Colonic mucosa (tissue), 4 donors: ENCODE data around the gene DENND1A. TPM values are rescaled to one million over a fixed set of nuclear protein-coding genes. Genes with fewer than 3 reads are reported as not detected.

Experiments
- DNase-seq: peaks from one replicate; pipeline ENCODE4 v3.0.0-alpha.2; 2020
- H3K27ac ChIP-seq: fragments of 200-600 bp; one replicate; pipeline ENCODE4 v1.8.0; 2021
- H3K27me3 ChIP-seq: fragments of 200-600 bp; one replicate; pipeline ENCODE4 v1.8.0; 2021
- H3K36me3 ChIP-seq: fragments of 200-600 bp; one replicate; pipeline ENCODE4 v1.8.0; 2021
- H3K4me1 ChIP-seq: fragments of 200-600 bp; one replicate; pipeline ENCODE4 v1.8.0; 2021; ENCODE audit warnings: mild to moderate bottlenecking
- H3K4me3 ChIP-seq: fragments of 200-600 bp; one replicate; pipeline ENCODE4 v1.8.0; 2021
- H3K9ac ChIP-seq, 2 donors: one replicate each; pipeline ENCODE4 v1.7.0; 2013; ENCODE audit warnings: control low read depth in 2 of 2, low read depth in 2 of 2, low read length in 2 of 2
- H3K9me3 ChIP-seq: fragments of 200-600 bp; one replicate; pipeline ENCODE4 v1.8.0; 2021
- CTCF ChIP-seq: fragments of 200-600 bp; IDR thresholded peaks from one replicate; pipeline ENCODE4 v1.8.0; 2022; ENCODE audit warnings: antibody characterized with exemption, mild to moderate bottlenecking
- intact Hi-C: fragments of 100-400 bp; cut with DNase I; formaldehyde crosslinking; loops from one replicate; pipeline ENCODE4 v1.14.1; 2022
- total RNA-seq, 2 donors: library from RNA; stranded (reverse); fragmentation: NEBNext Ultra II Directional in 1 of 2; extraction: Animal tissue kit (Norgen Biotek cat#: 25700) in 1 of 2; gene quantifications; one replicate each; pipeline ENCODE4 v1.2.1, GENCODE V29; 2021
- donor health status: healthy.
- donor health status: DM: no; HTN: no; CAD: no.
- donor health status: DM: no; HTN: no; CAD: no.

Gene DENND1A
- total RNA-seq, 2 donors from 2014 or later: 34.3 to 39.9 TPM

GRCh38 chr9:123743737-123744136 lies 186.2 kb downstream of the DENND1A start:
- intact Hi-C loops: no loop called here

GRCh38 chr9:123742009-123742767 lies 187.7 kb downstream of the DENND1A start:
- DNase-seq: no peak
- no peaks in the 10 kb centered on the region for H3K36me3 ChIP-seq
- no peak overlapping the region for H3K27ac ChIP-seq
- H3K9me3 ChIP-seq: no peaks in the 10 kb centered on the region
- H3K4me3 ChIP-seq: no peak overlapping the region
- no peaks in the 10 kb centered on the region for H3K4me1 ChIP-seq
- no peaks in the 10 kb centered on the region for H3K27me3 ChIP-seq
- H3K9ac ChIP-seq: no peak overlapping the region
- no peak for TF ChIP-seq CTCF
- intact Hi-C loops: no loop called here

More at GRCh38 chr9:123743737-123744136, 186.2 kb downstream of the DENND1A start:
- Histone ChIP-seq H3K27me3 (no peaks in the 10 kb centered on the region), H3K27ac (no peak overlapping the region), H3K9ac (no peak overlapping the region), H3K9me3 (no peaks in the 10 kb centered on the region), H3K4me1 (no peaks in the 10 kb centered on the region), H3K36me3 (no peaks in the 10 kb centered on the region), H3K4me3 (no peak overlapping the region)
- TF ChIP-seq CTCF: no peak
- no peak for DNase-seq

GRCh38 chr9:123741214-123741613 lies 188.7 kb downstream of the DENND1A start:
- Histone ChIP-seq H3K36me3 (no peaks in the 10 kb centered on the region), H3K27ac (no peak overlapping the region), H3K9me3 (no peaks in the 10 kb centered on the region), H3K4me3 (no peak overlapping the region), H3K27me3 (no peaks in the 10 kb centered on the region), H3K4me1 (no peaks in the 10 kb centered on the region), H3K9ac (no peak overlapping the region)
- intact Hi-C loops: no loop called here
- TF ChIP-seq CTCF: no peak
- no peak for DNase-seq

- H3K27ac ChIP-seq: no peak overlapping the region
- no peak for TF ChIP-seq CTCF
- H3K27me3 ChIP-seq: no peaks in the 10 kb centered on the region
- intact Hi-C loops: no loop called here
- no peaks in the 10 kb centered on the region for H3K9me3 ChIP-seq
- no peak overlapping the region for H3K4me3 ChIP-seq
- H3K36me3 ChIP-seq: no peaks in the 10 kb centered on the region
- H3K4me1 ChIP-seq: no peaks in the 10 kb centered on the region
- H3K9ac ChIP-seq: no peak overlapping the region
- no peak for DNase-seq
Observed at GRCh38 chr9:123739902-123740301, 190.0 kb downstream of the DENND1A start.

GRCh38 chr9:123739387-123739786 lies 190.5 kb downstream of the DENND1A start:
- Histone ChIP-seq H3K4me3 (no peak overlapping the region), H3K36me3 (no peaks in the 10 kb centered on the region), H3K9ac (no peak overlapping the region), H3K27ac (no peak overlapping the region), H3K9me3 (no peaks in the 10 kb centered on the region), H3K27me3 (no peaks in the 10 kb centered on the region), H3K4me1 (no peaks in the 10 kb centered on the region)
- intact Hi-C loops: no loop called here
- DNase-seq: no peak
- no peak for TF ChIP-seq CTCF
